ENCODE data around the gene CFAP410.

DNA sequence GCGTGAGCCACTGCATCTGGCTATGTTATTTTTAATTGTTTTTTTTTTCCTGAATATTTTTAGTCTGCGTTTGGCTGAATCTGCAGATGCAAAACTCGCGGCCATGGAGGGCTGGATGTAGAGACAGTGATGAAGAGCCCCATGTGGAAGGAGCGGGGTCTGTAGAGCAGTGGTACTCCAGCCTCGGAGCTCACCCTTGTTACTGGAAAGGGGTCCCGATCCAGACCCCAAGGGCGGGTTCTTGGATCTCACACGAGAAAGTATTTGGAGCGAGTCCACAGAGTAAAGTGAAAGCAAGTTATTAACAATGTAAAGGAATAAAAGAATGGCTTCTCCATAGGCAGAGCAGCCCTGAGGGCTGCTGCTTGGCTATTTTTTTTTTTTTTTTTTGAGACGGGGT lies 17.0 kb upstream of the CFAP410 start:
- TF ChIP-seq, protein P1, sequence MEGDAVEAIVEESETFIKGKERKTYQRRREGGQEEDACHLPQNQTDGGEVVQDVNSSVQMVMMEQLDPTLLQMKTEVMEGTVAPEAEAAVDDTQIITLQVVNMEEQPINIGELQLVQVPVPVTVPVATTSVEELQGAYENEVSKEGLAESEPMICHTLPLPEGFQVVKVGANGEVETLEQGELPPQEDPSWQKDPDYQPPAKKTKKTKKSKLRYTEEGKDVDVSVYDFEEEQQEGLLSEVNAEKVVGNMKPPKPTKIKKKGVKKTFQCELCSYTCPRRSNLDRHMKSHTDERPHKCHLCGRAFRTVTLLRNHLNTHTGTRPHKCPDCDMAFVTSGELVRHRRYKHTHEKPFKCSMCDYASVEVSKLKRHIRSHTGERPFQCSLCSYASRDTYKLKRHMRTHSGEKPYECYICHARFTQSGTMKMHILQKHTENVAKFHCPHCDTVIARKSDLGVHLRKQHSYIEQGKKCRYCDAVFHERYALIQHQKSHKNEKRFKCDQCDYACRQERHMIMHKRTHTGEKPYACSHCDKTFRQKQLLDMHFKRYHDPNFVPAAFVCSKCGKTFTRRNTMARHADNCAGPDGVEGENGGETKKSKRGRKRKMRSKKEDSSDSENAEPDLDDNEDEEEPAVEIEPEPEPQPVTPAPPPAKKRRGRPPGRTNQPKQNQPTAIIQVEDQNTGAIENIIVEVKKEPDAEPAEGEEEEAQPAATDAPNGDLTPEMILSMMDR (IDR thresholded peaks at IDR 0.05): no peak
- TF ChIP-seq, protein P2, sequence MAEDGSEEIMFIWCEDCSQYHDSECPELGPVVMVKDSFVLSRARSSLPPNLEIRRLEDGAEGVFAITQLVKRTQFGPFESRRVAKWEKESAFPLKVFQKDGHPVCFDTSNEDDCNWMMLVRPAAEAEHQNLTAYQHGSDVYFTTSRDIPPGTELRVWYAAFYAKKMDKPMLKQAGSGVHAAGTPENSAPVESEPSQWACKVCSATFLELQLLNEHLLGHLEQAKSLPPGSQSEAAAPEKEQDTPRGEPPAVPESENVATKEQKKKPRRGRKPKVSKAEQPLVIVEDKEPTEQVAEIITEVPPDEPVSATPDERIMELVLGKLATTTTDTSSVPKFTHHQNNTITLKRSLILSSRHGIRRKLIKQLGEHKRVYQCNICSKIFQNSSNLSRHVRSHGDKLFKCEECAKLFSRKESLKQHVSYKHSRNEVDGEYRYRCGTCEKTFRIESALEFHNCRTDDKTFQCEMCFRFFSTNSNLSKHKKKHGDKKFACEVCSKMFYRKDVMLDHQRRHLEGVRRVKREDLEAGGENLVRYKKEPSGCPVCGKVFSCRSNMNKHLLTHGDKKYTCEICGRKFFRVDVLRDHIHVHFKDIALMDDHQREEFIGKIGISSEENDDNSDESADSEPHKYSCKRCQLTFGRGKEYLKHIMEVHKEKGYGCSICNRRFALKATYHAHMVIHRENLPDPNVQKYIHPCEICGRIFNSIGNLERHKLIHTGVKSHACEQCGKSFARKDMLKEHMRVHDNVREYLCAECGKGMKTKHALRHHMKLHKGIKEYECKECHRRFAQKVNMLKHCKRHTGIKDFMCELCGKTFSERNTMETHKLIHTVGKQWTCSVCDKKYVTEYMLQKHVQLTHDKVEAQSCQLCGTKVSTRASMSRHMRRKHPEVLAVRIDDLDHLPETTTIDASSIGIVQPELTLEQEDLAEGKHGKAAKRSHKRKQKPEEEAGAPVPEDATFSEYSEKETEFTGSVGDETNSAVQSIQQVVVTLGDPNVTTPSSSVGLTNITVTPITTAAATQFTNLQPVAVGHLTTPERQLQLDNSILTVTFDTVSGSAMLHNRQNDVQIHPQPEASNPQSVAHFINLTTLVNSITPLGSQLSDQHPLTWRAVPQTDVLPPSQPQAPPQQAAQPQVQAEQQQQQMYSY (CRISPR knock-in tag; IDR thresholded peaks at IDR 0.05): no peak
- TF ChIP-seq ZNF423 (CRISPR knock-in tag; IDR thresholded peaks at IDR 0.05) (no peak), CBFB (CRISPR knock-in tag; IDR thresholded peaks at IDR 0.05; ENCODE audit: low read depth) (no peak)
